Measurements from ENCODE around the gene EXOC1L. TPM values are rescaled to one million over a fixed set of nuclear protein-coding genes. Genes with fewer than 3 reads are reported as not detected.

Gene EXOC1L
- total RNA-seq, 1 donor from 2014 or later: not detected

DNA sequence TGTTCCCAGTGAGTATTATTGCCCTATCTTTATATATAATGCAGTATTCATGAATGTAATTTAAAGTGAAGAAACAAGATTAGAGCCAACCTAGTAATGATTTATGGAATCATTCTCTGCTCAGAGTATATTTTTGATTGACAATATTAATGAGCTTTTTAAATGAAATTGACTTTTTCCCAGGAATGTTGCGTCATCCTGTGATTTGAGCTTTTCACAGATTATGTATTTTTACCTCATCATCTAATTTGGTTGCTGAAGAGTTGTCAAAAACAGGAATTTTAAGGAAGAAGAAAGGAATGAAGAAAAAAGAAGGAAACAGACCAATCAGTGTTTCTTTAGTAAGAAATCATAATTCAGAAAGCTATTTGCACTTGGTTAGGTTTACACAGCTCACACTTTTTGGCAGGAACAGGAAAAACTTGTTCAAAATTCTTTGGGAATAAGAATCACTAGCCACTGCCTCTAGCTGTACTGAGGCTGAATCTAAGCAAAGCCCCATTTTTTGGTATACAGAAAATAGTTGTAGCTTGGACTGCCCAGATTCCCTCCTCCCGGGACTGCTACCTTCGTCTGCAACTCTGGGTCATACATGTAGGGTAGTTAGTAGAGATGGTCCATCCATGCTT, 61.2 kb downstream of the EXOC1L start:
- DNase-seq: no peak
- peaks cover 10% of the 10 kb centered on the region for H3K4me1 ChIP-seq
- TF ChIP-seq, protein P1, sequence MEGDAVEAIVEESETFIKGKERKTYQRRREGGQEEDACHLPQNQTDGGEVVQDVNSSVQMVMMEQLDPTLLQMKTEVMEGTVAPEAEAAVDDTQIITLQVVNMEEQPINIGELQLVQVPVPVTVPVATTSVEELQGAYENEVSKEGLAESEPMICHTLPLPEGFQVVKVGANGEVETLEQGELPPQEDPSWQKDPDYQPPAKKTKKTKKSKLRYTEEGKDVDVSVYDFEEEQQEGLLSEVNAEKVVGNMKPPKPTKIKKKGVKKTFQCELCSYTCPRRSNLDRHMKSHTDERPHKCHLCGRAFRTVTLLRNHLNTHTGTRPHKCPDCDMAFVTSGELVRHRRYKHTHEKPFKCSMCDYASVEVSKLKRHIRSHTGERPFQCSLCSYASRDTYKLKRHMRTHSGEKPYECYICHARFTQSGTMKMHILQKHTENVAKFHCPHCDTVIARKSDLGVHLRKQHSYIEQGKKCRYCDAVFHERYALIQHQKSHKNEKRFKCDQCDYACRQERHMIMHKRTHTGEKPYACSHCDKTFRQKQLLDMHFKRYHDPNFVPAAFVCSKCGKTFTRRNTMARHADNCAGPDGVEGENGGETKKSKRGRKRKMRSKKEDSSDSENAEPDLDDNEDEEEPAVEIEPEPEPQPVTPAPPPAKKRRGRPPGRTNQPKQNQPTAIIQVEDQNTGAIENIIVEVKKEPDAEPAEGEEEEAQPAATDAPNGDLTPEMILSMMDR (IDR thresholded peaks at IDR 0.05; ENCODE audit: borderline replicate concordance): no peak
- peaks cover 72% of the 10 kb centered on the region for H3K36me3 ChIP-seq
- intact Hi-C loops (cut with micrococcal nuclease): no loop called here
- no peak overlapping the region for H3K27ac ChIP-seq (replicated peaks)
- H3K4me3 ChIP-seq: no peak overlapping the region
- no peaks in the 10 kb centered on the region for H3K27me3 ChIP-seq (ENCODE audit: low read depth)
- no peaks in the 10 kb centered on the region for H3K9me3 ChIP-seq (replicated peaks)

DNA sequence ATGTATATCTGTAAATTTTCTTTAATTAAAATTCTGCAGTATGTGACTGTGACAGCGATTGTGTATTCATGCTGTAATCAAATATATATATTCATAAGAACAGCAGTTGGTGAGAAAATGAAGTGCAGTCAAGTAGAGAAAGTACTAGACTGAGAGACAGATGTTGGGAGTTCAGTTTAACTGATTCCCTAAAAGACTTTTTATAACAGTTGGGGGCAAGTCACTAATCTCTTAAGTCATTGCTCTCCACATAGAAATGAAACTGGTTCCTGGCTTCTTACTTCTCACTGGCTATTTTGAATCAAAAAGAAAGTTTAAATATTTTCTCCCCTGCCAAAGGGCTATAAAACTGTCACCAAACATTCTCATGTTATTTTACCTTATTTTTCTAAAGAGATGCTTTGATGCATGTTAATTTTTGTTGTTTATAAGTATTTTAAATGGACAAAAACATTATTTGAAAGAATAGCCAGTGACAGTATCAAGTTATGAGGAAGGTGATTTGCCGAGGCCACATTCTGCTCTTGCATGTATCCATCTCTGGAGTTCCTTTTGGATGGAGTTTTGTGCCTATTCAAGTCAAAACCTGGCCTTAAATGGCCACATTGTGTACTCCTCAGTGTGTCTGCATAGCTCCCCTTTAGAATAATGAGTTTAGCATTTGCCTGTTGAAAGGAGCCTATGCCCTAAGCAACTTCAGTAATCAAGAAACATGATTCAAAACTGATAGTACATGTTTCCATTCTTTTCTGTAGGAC, 64.7 kb downstream of the EXOC1L start:
- intact Hi-C loops (cut with micrococcal nuclease): no loop called here
- Histone ChIP-seq H3K27ac (replicated peaks) (no peak overlapping the region), H3K27me3 (ENCODE audit: low read depth) (no peaks in the 10 kb centered on the region), H3K9me3 (replicated peaks) (no peaks in the 10 kb centered on the region), H3K4me3 (no peak overlapping the region), H3K4me1 (no peaks in the 10 kb centered on the region), H3K36me3 (peaks cover 62% of the 10 kb centered on the region)
- TF ChIP-seq, protein P1 (IDR thresholded peaks at IDR 0.05; ENCODE audit: borderline replicate concordance): no peak
- DNase-seq: no peak

DNA sequence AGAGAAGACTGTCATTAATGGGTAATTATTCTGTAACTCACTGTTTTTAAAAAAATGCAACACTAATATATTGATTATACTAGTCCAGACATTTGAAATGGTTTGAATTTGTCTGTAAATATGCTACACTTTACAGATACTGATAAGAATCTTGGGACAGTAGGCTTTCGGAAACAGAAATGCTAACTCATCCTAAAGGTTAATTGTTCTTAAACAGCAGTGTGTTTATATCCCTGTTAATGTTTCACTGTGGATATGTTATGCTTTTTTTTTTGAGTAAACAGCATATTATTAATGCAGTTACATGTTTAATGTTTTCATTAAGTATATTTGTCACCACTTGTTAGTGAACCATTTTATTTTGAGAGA, 65.2 kb downstream of the EXOC1L start:
- intact Hi-C loops (cut with micrococcal nuclease): no loop called here
- Histone ChIP-seq H3K4me1 (no peaks in the 10 kb centered on the region), H3K27ac (replicated peaks) (no peak overlapping the region), H3K36me3 (peaks cover 61% of the 10 kb centered on the region), H3K4me3 (no peak overlapping the region), H3K9me3 (replicated peaks) (no peaks in the 10 kb centered on the region), H3K27me3 (ENCODE audit: low read depth) (no peaks in the 10 kb centered on the region)
- DNase-seq: no peak
- TF ChIP-seq, protein P1 (IDR thresholded peaks at IDR 0.05; ENCODE audit: borderline replicate concordance): no peak

Other genes with a start within 250 kb of the EXOC1L start
- gene PDCL2, start 227.5 kb upstream of the EXOC1L start, total RNA-seq: not detected
- gene NMU, start 183.5 kb upstream of the EXOC1L start, total RNA-seq: not detected
- gene EXOC1, start 33.9 kb downstream of the EXOC1L start, total RNA-seq: 20.3 TPM
- 2.5 TPM for gene CEP135, start 129.2 kb downstream of the EXOC1L start, total RNA-seq